Ishikawa (cell line): ENCODE results near the gene RUNX1.

Experiments
- EGR1 ChIP-seq: IDR thresholded peaks from 2 replicates; pipeline ENCODE4 v1.6.1; 2012
- TAF1 ChIP-seq: IDR thresholded peaks from 2 replicates; pipeline ENCODE4 v1.6.1; 2012; ENCODE audit warnings: low read depth, mild to moderate bottlenecking

DNA sequence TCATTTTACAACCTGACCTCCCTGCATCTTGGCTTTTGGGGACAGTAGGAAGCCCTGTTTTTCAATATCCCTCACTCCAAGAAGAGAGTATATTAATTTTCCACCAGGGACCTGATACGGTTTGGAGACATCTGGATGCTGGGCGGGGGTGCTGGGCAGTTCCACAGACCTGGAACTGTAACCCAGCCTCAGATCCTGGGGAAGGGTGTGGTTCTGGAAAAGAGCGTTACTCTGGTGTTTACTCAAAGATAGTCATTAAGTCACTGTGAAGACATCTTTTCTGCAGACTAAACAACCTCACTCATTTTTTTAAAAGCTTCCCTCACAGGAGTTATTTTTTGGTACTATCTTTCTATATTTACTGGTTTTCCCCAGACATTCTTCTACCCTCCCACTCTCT is 190.5 kb downstream of the RUNX1 start:
- TF ChIP-seq TAF1 (no peak), EGR1 (no peak)
